Measurements from ENCODE around the gene CNTRL.

DNA sequence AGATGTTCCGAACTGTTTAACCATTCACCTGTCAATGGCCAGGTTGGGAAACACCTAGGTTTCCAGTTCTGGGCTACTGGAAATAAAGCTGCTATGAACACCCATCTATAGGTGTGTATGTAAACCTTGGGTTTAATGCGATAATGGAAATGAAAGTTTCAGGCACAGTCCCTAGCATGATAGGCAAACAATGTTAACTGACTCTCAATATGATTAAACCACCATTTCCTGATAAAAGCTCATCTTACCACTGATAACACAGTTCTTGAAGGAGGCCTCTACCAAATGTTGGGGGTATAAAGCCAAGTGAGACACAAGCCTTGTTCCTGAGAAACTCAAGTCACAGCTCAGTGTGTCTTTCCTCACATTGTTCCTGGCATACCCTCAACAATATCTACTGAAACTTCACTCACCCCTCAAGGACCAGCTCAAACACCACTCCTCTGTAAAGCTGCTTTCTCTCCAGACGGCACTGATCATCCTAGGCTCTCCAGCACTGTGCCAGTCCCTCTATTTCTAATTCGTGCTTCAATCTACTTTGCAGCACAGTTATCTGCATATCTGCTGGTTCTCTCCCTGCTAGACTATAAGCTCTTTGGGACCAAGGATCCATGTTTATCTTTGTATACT is 111.1 kb downstream of the CNTRL start:
- TF ChIP-seq POLR2AphosphoS5 (IDR thresholded peaks at IDR 0.05) (no peak), POLR2A (IDR thresholded peaks at IDR 0.05) (no peak)
